ENCODE measurements around the gene BASP1. TPM values are rescaled to one million over a fixed set of nuclear protein-coding genes. Genes with fewer than 3 reads are reported as not detected.

Gene BASP1
- total and polyA plus RNA-seq, 11 donors = 0.66 to 13.6 (median 2.8) TPM

- H3K27me3 ChIP-seq = no peaks in the 10 kb centered on the region
- no peak for DNase-seq
Measured at GRCh38 chr5:17187011-17187785, 30.2 kb upstream of the BASP1 start.

GRCh38 chr5:17187786-17188170 lies 29.7 kb upstream of the BASP1 start:
- TF ChIP-seq POLR2A (IDR thresholded peaks at IDR 0.05) (no peak), CTCF (IDR thresholded peaks at IDR 0.05) (no peak)
- Histone ChIP-seq H3K9me3 (no peaks in the 10 kb centered on the region), H3K27me3 (no peaks in the 10 kb centered on the region), H3K4me3 (no peak overlapping the region), H3K27ac (no peak overlapping the region), H3K36me3 (no peaks in the 10 kb centered on the region), H3K4me1 (peaks cover 0 to 21% (median 6%) of the 10 kb centered on the region in 12 donors)
- WGBS, 4 donors = 89 to 94% (median 91%) methylated on average over 6 of the region's 6 CpGs
- no peak for ATAC-seq
- intact Hi-C loops (cut with DNase I) = loop anchor here in 9 of 10 donors (2.0 to 10.0 kb wide), 8 partner anchors 53 to 503 kb away; partner anchors contain the start of gene MYO10 (in 4 of the 9)
- DNase-seq = no peak

More at GRCh38 chr5:17187011-17187785, 30.2 kb upstream of the BASP1 start:
- intact Hi-C loops (cut with DNase I) = loop anchor here in 8 of 10 donors (5.0 to 10.0 kb wide), 7 partner anchors 52 to 502 kb away; partner anchors contain the start of gene MYO10 (in 4 of the 8)
- no peaks in the 10 kb centered on the region for H3K36me3 ChIP-seq
- TF ChIP-seq CTCF (IDR thresholded peaks at IDR 0.05) = no peak
- TF ChIP-seq POLR2A (IDR thresholded peaks at IDR 0.05) = no peak
- H3K9me3 ChIP-seq = no peaks in the 10 kb centered on the region
- no peak overlapping the region for H3K27ac ChIP-seq
- no peak overlapping the region for H3K4me3 ChIP-seq
- 81 to 89% (median 86%) methylated on average over 7 of the region's 7 CpGs for WGBS, 4 donors
- ATAC-seq = no peak
- H3K4me1 ChIP-seq = peaks cover 0 to 21% (median 6%) of the 10 kb centered on the region in 12 donors

- 17 to 22% (median 18%) methylated on average over 13 of the region's 13 CpGs for WGBS, 4 donors
- intact Hi-C loops (cut with DNase I) = loop anchor here (1.0 to 10.0 kb wide), 13 partner anchors 55 to 705 kb away; partner anchors contain the start of gene MYO10 (in 6 of the 10)
- Histone ChIP-seq H3K27me3 (no peaks in the 10 kb centered on the region), H3K27ac (no peak overlapping the region), H3K4me1 (peaks cover 0 to 21% (median 6%) of the 10 kb centered on the region in 12 donors), H3K4me3 (no peak overlapping the region), H3K36me3 (no peaks in the 10 kb centered on the region), H3K9me3 (no peaks in the 10 kb centered on the region)
- ATAC-seq (peak; percentile 50 to 75 (median 64)), DNase-seq (peak; percentile 61 to 83 (median 78))
- TF ChIP-seq POLR2A (IDR thresholded peaks at IDR 0.05) (no peak), CTCF (IDR thresholded peaks at IDR 0.05) (peak; percentile 77 to 90 (median 82))
Measured at GRCh38 chr5:17189381-17190036, 27.9 kb upstream of the BASP1 start.
